Stimulated activated CD4-positive, alpha-beta T cell treated with anti-CD3 and anti-CD28 coated beads, Interleukin-12 subunit alpha, Interleukin-12 subunit beta, amount 100 ng/mL, for 4 hours (primary cell): ENCODE measurements around the gene HS6ST3.
"Not testable (repeated sequence)": the region's sequence is repeated elsewhere in the genome, so short reads cannot be mapped to it uniquely, and the experiment has no call there.

ENCODE experiments used
- DNase-seq: peaks from one replicate; pipeline ENCODE4 v3.0.0-alpha.2; 2020

HS6ST3 gene

DNA sequence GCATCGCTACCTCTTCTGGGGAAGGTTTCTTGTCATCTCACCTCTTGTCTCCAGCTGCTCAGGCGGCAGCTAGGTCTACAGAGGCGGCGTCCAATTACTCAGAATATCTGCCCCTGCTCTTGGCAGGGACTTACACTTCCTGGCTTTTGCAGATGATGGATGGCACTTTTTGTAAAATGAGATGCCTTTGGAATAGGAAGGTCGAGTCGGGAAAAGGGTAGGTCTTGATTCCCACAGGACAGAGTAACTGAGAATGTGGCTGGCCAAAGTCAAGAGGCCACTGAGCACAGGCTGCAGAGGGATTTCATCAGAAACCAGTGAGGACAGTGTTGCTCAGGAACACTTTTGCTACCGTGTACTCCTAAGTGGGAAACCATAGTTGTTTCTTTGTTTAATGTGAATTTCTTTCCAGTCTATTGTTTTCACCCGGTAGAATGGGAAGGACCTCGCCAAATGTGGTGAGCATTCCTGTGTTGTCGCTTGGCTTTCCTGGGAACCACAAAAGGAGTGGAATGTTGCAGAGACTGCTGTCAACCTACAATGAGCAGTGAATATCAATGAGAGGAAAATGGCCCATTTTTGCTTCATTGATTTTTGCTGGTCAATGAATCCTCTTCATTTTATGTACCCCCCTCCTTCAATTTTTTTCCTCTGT, 383.7 kb downstream of the HS6ST3 start:
- DNase-seq = no peak

GRCh38 chr13:96474181-96474557, 384.3 kb downstream of the HS6ST3 start:
- DNase-seq = no peak

DNA sequence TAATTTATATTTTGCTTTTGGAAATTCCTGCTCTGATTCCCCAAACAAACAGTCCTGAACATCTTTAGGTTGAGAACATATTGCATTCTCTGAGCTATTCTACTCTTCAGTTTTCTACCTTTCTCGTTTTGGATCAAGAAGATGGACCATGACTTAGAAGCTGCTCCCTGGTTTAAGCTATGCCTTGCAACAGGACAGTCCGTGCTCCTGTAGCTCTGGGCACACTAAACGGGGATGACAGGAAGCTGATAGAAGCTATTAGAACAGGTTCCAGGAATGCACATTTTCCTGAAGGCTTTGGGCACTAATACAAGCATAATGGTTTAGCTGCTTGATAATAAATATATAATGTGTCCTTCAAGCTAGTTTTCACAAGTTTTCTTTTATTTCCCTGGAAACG, 385.2 kb downstream of the HS6ST3 start:
- DNase-seq = no peak

- DNase-seq = no peak
These were observed 391.6 kb downstream of the HS6ST3 start for GRCh38 chr13:96481482-96481881.

GRCh38 chr13:96490496-96490989, 400.6 kb downstream of the HS6ST3 start:
- DNase-seq = no peak

GRCh38 chr13:96491103-96491502, 401.2 kb downstream of the HS6ST3 start:
- no peak for DNase-seq

DNA sequence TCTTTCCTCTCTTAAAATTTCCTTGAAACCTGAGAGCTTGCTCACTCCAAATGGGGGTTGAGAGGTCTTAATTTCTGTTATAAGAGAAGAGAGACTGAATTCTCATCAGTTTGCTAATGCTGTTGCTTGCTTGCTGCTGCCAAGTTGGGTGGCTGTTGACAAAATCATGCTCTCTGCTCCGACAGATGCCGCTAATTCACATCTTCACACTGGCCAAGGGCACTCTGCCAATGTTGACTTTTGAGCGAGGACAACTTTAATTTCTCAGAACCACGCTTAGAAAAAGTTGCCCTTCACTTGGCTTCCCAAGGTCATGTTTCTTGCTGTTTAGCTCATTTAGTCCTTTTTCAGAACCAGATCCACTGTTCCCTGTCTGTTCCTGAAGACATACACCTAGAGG, 402.9 kb downstream of the HS6ST3 start:
- no peak for DNase-seq

DNA sequence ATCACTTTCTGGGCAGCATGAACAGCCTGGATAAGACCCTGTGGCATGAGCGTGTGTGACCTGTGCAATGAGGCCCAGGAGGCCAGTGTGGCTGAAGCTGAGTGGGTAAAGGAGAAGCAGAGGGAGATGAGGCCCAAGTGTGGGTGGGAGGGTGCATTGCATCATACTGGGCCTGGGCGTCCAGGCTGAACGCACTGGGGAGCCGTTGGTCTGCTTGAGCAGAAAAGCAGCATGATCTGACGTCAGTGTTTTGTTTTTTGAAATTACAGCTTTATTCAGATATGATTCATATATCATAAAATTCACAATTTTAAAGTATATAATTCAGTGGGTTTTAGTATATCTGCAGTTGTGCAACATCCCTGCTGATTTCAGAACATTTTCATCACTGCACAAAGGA, 409.7 kb downstream of the HS6ST3 start:
- no peak for DNase-seq

DNA sequence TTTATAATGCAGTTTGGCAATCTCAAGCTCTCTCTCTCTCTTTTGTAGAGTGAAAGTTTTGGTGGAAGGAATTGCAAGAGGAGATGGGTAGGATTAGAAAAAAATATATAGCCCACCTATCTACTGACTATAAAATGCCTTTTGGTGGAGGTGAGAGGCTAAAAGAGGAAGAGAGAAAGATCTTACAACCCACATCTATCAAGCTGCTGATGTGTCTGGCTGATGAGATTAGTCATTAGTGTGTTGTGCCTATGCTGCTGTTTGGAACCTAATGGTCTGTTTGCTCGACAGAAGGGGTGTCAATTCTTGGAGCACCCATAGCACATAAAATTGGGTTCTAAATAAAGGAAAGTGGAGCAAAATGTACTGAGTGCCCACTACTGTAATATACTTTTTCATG, 411.0 kb downstream of the HS6ST3 start:
- DNase-seq = no peak

GRCh38 chr13:96503481-96503880, 413.6 kb downstream of the HS6ST3 start:
- DNase-seq = no peak

GRCh38 chr13:96511587-96511986, 421.7 kb downstream of the HS6ST3 start:
- no peak for DNase-seq

GRCh38 chr13:96519380-96519779, 429.5 kb downstream of the HS6ST3 start:
- DNase-seq = no peak

GRCh38 chr13:96524398-96525020, 434.6 kb downstream of the HS6ST3 start:
- DNase-seq = not testable (repeated sequence)

GRCh38 chr13:96525715-96526114, 435.8 kb downstream of the HS6ST3 start:
- DNase-seq = no peak

GRCh38 chr13:96527497-96527896, 437.6 kb downstream of the HS6ST3 start:
- DNase-seq = no peak

DNA sequence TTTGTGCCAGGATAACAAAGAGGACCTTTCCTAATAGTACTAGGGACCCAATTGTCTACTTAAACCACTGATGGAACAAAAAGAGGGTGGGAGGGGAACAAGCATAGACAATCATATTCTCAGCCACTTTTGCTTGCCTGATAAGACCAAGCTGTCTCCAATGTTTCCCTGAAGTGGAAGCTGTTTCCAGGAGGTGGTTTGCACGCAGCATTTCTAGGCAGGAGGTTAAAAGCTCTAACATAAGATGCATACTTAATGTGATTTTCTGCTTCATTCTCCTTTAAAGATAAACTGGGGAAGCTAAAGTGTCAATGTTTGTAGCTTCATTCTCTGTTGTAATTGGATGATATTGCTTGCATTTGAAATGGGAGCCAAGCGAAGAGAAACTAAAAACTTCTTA, 442.9 kb downstream of the HS6ST3 start:
- no peak for DNase-seq

DNA sequence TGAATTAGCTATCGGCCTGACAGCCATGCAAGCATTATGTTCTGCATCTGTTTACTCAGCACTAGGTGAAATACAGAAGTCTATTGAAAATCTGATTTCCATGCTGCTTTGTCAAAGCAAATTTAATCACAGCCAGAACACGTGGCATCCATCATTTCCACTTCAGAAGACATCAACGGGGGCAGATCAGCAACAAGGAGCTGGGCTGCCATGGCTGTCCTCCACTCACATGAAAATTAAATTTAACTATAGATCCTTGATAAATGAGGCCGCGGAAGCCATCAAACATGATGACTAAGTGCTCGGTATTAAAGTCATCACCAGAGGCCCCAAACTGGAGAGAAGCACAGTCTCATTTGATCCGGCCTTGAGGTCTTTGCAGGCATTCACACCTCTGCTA, 443.5 kb downstream of the HS6ST3 start:
- DNase-seq = no peak

DNA sequence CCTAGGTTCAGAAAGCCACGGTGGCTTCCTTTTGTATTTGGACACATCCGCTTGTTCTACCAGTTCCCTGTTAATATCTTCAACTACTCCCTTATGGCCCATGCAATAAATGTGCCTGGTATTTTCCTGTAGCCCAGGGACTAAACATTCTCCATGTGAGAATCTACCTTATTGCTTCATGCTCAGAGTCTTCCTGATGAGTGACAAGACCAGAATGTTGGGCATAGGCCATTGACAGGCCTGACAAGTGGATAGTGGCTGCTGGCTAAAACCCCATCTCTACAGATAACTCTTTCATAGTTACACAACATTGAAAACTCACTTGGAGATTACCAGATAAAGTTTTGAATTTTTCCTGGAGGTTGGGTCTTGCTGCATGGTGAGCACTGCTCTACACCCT, 449.9 kb downstream of the HS6ST3 start:
- no peak for DNase-seq

DNA sequence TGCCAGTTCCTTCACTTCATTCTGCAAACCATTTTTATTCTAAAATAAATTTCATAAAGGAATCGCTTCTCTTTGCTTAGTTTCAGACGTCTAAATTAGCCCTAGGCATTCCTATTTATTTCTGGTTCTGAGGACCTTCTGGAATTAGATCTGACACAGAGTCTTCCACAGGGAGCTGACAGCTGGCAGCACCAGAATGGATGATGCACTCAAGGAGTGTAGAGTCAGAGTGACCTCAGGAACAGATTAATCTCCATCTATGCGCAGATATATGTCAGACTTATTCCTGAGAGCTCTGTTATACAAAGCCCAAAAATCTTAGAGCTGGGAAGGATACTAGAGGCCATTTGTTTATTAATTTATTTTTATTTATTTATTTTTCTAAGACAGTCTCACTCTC, 450.8 kb downstream of the HS6ST3 start:
- DNase-seq = no peak

- no peak for DNase-seq
These were observed 453.1 kb downstream of the HS6ST3 start for GRCh38 chr13:96542986-96543385.

DNA sequence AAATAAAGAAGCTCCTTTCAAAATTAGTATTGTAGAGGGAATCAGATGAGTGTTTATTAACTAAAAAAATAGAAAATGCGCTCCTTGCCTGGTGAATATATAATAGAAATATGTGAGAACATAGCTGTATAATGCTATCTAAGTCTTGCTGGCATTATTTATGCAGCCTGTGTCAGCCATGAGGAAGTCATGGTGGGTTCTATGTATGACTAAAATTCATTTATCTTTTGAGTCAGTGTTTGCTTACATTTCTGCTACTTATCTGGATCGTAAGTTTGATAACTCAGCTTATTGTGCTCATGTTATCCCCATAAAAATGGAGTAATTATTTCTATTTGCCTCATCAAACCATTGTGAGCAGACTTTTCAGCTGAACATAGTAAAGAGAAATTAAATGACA, 455.1 kb downstream of the HS6ST3 start:
- no peak for DNase-seq

DNA sequence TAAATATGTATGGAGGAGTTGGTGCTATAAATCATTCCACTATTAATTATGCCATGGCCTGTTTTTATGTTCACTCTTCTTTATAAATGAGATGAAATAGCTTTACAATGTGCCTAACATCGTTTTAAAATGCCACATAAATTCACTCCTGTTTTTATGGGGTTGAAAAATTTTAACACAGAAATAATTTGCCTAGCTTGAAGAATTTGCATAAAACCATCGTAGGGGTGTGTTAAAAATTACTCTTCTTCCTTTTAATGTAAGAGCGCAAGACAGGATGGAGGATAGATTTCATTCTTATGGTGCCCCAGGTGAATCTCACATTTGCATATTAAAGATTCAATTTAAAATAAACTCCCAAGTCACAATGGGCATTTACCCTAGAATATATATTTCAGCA, 456.6 kb downstream of the HS6ST3 start:
- DNase-seq = no peak

DNA sequence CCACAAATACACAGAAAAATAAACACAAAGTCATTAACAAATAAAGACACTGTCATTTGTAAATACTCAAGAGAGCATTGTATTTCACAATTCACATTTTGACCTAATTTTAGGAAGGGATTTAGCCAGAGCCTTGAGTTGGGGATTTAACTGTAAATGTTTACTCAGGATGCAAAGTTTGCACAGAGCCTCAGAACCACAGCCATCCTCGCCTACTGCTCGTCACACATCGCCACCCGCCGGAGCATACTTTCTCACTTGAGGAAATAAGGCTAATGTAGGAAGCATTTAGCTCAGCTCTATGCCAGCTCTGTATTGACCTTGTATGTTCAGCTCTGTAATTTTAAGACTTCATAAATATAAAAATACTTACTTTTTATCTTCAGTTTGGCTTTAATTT, 461.6 kb downstream of the HS6ST3 start:
- no peak for DNase-seq

- DNase-seq = no peak
These were observed 462.7 kb downstream of the HS6ST3 start for GRCh38 chr13:96552559-96552958.

GRCh38 chr13:96553796-96554195, 463.9 kb downstream of the HS6ST3 start:
- no peak for DNase-seq
